ENCODE results near the gene YARS2. TPM values are rescaled to one million over a fixed set of nuclear protein-coding genes. Genes with fewer than 3 reads are reported as not detected.
"Not testable (repeated sequence)": the region's sequence is repeated elsewhere in the genome, so short reads cannot be mapped to it uniquely, and the experiment has no call there.

YARS2 gene
- polyA plus RNA-seq, 1 donor = 22.9 TPM

DNA sequence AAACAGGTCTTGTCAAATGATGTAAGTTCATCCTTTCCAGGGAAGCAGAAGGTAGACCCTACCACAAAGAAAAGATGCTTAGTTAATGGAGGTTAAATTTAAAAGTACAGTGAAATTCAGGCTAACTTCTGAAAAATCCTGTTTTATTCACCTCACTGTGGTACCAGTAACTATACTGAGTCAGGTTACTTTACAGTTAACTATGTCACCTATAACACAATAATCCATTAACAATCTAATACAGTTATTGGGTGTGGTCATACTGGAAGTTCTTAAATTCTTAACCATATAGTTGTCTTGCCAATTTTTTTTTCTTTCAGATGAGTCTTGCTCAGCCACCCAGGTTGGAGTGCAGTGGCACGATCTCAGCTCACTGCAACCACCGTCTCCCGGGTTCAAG is 30.4 kb downstream of the YARS2 start:
- not testable (repeated sequence) for H3K4me1 ChIP-seq (ENCODE audit: control insufficient read depth, insufficient read depth, low read length)

DNA sequence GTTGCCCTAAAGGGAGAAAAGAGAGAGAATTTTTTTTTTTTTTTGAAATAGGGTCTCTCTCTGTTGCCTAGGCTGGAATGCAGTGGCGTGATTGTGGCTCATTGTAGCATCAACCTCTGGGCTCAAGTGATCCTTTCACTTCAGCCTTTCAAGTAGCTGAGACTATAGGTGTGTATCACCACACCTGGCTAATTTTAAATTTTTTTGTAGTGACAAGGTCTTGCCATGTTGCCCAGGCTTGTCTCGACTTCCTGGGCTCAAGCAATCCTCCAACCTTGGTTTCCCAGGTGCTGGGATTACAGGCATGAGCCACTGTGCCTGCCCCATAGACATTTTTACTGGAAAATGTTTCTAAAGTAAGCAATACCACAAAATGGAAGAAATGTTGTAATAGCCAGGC is 36.8 kb downstream of the YARS2 start:
- Histone ChIP-seq H3K4me3 (ENCODE audit: low read length) (no peak overlapping the region), H3K4me1 (ENCODE audit: control insufficient read depth, insufficient read depth, low read length) (no peaks in the 10 kb centered on the region), H3K27ac (ENCODE audit: low read length) (no peak overlapping the region), H3K36me3 (ENCODE audit: control insufficient read depth, insufficient read depth, low read length) (peaks cover 33% of the 10 kb centered on the region), H3K27me3 (ENCODE audit: control insufficient read depth, insufficient read depth, low read length) (no peaks in the 10 kb centered on the region), H3K9me3 (ENCODE audit: control insufficient read depth, low read depth, low read length) (no peaks in the 10 kb centered on the region)
- WGBS (ENCODE audit: insufficient coverage, low lambda C conversion rate) = no CpG with 5 or more reads among the region's 2 CpGs
- no peak for DNase-seq

More for the DNA sequence above, 30.4 kb downstream of the YARS2 start:
- WGBS (ENCODE audit: insufficient coverage, low lambda C conversion rate) = no CpG with 5 or more reads among the region's 3 CpGs
- H3K36me3 ChIP-seq (ENCODE audit: control insufficient read depth, insufficient read depth, low read length) = peaks cover 24% of the 10 kb centered on the region
- not testable (repeated sequence) for H3K4me3 ChIP-seq (ENCODE audit: low read length); H3K27me3 ChIP-seq (ENCODE audit: control insufficient read depth, insufficient read depth, low read length); H3K27ac ChIP-seq (ENCODE audit: low read length); DNase-seq; H3K9me3 ChIP-seq (ENCODE audit: control insufficient read depth, low read depth, low read length)

DNA sequence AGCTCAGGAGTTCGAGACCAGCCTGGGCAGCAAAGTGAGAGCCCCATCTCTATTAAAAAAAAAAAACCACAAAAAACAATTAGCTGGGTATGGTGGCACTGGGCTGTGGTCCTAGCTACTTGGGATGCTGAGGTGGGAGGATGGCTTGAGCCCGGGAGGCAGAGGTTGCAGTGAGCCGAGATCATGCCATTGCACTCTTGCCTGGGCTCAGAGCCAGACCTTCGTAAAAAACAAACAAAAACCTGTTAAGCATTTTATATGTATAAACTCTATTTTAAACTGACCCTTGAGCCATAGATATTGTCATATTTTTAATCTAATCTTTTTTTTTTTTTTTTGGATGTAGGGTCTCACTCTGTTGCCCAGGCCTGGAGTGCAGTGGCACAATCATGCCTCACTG is 40.9 kb downstream of the YARS2 start:
- peaks cover 52% of the 10 kb centered on the region for H3K36me3 ChIP-seq (ENCODE audit: control insufficient read depth, insufficient read depth, low read length)
- H3K4me3 ChIP-seq (ENCODE audit: low read length) = no peak overlapping the region
- no CpG with 5 or more reads among the region's 4 CpGs for WGBS (ENCODE audit: insufficient coverage, low lambda C conversion rate)
- DNase-seq = no peak
- H3K9me3 ChIP-seq (ENCODE audit: control insufficient read depth, low read depth, low read length) = no peaks in the 10 kb centered on the region
- H3K27ac ChIP-seq (ENCODE audit: low read length) = no peak overlapping the region
- H3K27me3 ChIP-seq (ENCODE audit: control insufficient read depth, insufficient read depth, low read length) = no peaks in the 10 kb centered on the region
- no peaks in the 10 kb centered on the region for H3K4me1 ChIP-seq (ENCODE audit: control insufficient read depth, insufficient read depth, low read length)

DNA sequence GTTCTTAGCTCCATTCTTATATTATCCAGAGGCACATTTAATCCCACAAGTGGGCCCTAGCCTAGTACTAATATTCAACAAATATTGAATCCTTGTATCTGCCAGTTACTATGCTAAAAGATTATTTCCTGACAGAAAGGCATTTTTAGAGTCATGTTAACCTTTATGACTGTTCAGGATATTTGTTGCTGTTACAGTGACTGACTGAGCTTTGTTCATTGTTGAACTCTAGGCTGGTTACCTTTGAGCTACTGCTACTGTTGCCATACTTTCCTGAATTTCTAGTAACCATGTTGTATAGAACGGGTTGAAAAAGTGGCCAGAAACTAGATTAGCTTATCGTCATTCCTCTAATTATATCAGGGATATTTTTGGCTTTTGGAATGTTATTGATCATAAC is 46.8 kb downstream of the YARS2 start:
- no peaks in the 10 kb centered on the region for H3K9me3 ChIP-seq (ENCODE audit: control insufficient read depth, low read depth, low read length)
- no peak for DNase-seq
- H3K27ac ChIP-seq (ENCODE audit: low read length) = no peak overlapping the region
- peaks cover 39% of the 10 kb centered on the region for H3K36me3 ChIP-seq (ENCODE audit: control insufficient read depth, insufficient read depth, low read length)
- WGBS (ENCODE audit: insufficient coverage, low lambda C conversion rate) = no CpG with 5 or more reads among the region's 2 CpGs
- no peaks in the 10 kb centered on the region for H3K27me3 ChIP-seq (ENCODE audit: control insufficient read depth, insufficient read depth, low read length)
- H3K4me3 ChIP-seq (ENCODE audit: low read length) = no peak overlapping the region
- H3K4me1 ChIP-seq (ENCODE audit: control insufficient read depth, insufficient read depth, low read length) = no peaks in the 10 kb centered on the region

DNA sequence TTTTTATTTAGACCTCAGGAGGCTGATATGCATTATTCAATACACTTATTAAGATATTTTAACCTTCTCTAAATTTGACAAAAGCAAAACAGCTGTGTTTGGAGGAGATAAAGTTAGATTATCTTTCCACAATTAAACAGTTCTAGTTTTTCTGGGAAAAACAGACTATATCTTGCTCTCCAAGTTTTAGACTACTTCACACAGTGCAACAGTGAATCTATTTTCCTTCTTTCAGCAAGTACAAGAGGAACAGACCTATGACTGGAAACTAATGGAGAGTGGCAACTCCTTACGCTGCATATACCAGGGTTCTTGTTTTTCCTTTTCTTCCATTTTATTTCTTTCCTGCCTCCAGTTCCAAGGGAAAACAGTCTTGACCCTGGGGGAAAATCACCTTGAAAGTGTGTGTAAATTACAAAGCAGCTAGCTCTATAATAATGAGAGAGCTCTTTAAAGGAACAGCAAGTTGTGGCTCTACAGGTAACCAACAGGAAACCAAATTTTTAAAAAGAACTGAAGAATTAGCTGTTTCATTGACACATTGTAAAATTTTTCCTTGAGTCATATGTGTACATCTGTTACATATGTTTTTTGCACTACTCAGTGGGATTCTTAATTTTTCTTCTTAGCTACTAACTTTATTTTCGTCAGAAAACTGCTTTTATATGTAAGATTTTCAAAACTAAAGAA is 49.2 kb downstream of the YARS2 start:
- Histone ChIP-seq H3K9me3 (ENCODE audit: control insufficient read depth, low read depth, low read length) (no peaks in the 10 kb centered on the region), H3K27me3 (ENCODE audit: control insufficient read depth, insufficient read depth, low read length) (no peaks in the 10 kb centered on the region), H3K4me1 (ENCODE audit: control insufficient read depth, insufficient read depth, low read length) (no peaks in the 10 kb centered on the region), H3K36me3 (ENCODE audit: control insufficient read depth, insufficient read depth, low read length) (peaks cover 17% of the 10 kb centered on the region), H3K4me3 (ENCODE audit: low read length) (no peak overlapping the region), H3K27ac (ENCODE audit: low read length) (no peak overlapping the region)
- no peak for DNase-seq
- WGBS (ENCODE audit: insufficient coverage, low lambda C conversion rate) = 92% methylated on average over 1 of the region's 2 CpGs

DNA sequence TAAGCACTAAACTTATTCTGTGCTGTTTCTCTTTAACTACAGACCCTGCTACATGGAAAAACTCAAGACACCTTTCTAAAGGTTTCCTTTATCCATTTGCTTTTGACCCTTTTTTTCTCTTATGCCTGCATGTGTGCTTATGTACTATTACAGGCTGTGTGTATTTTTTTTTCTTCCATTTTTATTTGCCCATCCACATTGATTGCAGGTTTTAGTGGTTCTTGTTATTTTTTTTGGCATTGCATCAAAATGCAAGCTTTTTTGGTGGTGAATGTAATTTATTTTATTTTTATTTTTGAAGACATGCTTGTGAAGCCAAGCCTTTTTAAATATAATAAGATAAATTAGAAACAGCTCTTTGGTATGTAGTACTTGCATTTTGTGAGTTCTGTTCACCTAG is 49.9 kb downstream of the YARS2 start:
- no peak for DNase-seq

DNA sequence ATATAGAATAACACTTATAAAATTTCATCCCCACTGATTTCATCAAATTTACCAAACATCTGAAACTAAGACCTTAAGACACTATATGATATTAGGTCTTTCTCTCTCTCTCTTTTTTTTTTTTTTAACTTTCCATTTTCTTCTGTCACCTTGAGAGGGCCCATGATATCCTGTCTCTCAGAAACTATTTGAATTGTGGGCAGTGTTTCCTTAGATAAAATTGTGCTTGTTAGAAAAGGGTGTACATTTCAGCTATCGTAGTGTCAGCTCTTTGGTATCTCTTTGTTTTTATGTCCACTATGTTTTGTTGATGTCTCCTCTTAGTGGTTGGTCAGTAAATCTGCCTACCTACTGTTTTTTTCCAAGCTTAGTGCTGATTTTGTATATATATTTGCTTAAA is 52.8 kb downstream of the YARS2 start:
- H3K4me3 ChIP-seq (ENCODE audit: low read length) = no peak overlapping the region
- H3K36me3 ChIP-seq (ENCODE audit: control insufficient read depth, insufficient read depth, low read length) = peaks cover 6% of the 10 kb centered on the region
- H3K27ac ChIP-seq (ENCODE audit: low read length) = no peak overlapping the region
- 100% methylated on average over 1 of the region's 1 CpG for WGBS (ENCODE audit: insufficient coverage, low lambda C conversion rate)
- H3K27me3 ChIP-seq (ENCODE audit: control insufficient read depth, insufficient read depth, low read length) = no peaks in the 10 kb centered on the region
- H3K4me1 ChIP-seq (ENCODE audit: control insufficient read depth, insufficient read depth, low read length) = no peaks in the 10 kb centered on the region
- no peaks in the 10 kb centered on the region for H3K9me3 ChIP-seq (ENCODE audit: control insufficient read depth, low read depth, low read length)
- DNase-seq = no peak

More for the DNA sequence above, 49.9 kb downstream of the YARS2 start:
- no peaks in the 10 kb centered on the region for H3K4me1 ChIP-seq (ENCODE audit: control insufficient read depth, insufficient read depth, low read length)
- no peaks in the 10 kb centered on the region for H3K9me3 ChIP-seq (ENCODE audit: control insufficient read depth, low read depth, low read length)
- peaks cover 10% of the 10 kb centered on the region for H3K36me3 ChIP-seq (ENCODE audit: control insufficient read depth, insufficient read depth, low read length)
- H3K27me3 ChIP-seq (ENCODE audit: control insufficient read depth, insufficient read depth, low read length) = no peaks in the 10 kb centered on the region
- H3K4me3 ChIP-seq (ENCODE audit: low read length) = no peak overlapping the region
- H3K27ac ChIP-seq (ENCODE audit: low read length) = no peak overlapping the region

DNA sequence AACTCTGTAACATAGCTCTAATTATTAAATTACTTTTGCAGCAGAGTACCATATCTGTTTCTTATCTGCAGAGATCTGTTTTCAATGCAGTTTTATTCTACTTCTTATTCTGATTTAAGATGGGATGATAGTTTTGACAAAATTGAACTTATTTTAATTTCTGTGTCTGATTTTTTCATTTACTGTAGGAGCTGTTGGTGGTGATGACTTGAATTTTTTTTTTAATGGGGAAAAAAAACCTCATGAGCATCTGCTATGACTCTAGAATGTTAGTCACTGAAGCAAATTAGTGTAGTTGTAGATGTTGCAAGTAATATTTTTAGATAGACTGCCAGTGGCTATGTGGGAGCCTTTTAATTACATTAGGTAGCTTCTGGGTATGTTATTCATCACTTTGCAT is 53.2 kb downstream of the YARS2 start:
- no peaks in the 10 kb centered on the region for H3K9me3 ChIP-seq (ENCODE audit: control insufficient read depth, low read depth, low read length)
- no peaks in the 10 kb centered on the region for H3K4me1 ChIP-seq (ENCODE audit: control insufficient read depth, insufficient read depth, low read length)

DNA sequence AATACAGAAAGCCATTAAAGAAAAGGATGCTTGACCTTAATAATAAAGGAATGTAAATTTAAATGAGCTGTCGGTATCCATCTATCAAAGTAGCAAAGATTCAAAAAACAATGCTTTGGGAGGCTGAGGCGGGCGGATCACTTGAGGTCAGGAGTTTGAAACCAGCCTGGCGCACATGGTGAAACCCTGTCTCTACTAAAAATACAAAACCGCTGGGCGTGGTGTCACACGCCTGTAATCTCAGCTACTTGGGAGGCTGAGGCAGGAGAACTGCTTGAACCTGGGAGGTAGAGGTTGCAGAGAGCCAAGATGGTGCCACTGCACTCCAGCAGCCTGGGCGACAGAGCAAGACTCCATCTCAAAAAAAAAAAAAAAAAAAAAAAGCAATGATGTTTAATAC is 56.3 kb downstream of the YARS2 start:
- not testable (repeated sequence) for H3K4me1 ChIP-seq (ENCODE audit: control insufficient read depth, insufficient read depth, low read length); H3K27ac ChIP-seq (ENCODE audit: low read length); H3K36me3 ChIP-seq (ENCODE audit: control insufficient read depth, insufficient read depth, low read length); DNase-seq; H3K4me3 ChIP-seq (ENCODE audit: low read length); H3K9me3 ChIP-seq (ENCODE audit: control insufficient read depth, low read depth, low read length); H3K27me3 ChIP-seq (ENCODE audit: control insufficient read depth, insufficient read depth, low read length)
- WGBS (ENCODE audit: insufficient coverage, low lambda C conversion rate) = no CpG with 5 or more reads among the region's 8 CpGs

More for the DNA sequence above, 53.2 kb downstream of the YARS2 start:
- Histone ChIP-seq H3K27ac (ENCODE audit: low read length) (no peak overlapping the region), H3K27me3 (ENCODE audit: control insufficient read depth, insufficient read depth, low read length) (no peaks in the 10 kb centered on the region), H3K36me3 (ENCODE audit: control insufficient read depth, insufficient read depth, low read length) (peaks cover 6% of the 10 kb centered on the region), H3K4me3 (ENCODE audit: low read length) (no peak overlapping the region)
- DNase-seq = no peak

DNA sequence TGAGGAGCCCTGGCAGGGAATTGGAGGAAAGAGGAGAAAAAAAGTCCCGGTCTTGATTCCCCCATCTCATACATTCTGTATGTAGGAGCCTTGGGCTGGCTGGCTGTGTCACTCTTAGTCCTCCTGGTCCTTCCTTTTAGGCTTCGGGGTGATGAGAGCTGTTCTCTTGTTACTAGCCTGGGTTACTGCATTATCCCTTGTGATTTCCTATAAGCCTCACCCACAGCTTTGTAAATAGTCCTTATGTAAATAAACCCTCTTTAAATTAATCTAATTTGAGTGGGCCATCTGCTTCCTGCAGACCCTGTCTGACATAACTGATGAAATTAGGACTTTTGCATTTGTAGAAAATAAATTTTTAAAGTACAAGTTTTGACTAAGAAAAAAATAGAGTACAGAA is 57.4 kb downstream of the YARS2 start:
- Histone ChIP-seq H3K9me3 (ENCODE audit: control insufficient read depth, low read depth, low read length) (peaks cover 6% of the 10 kb centered on the region), H3K36me3 (ENCODE audit: control insufficient read depth, insufficient read depth, low read length) (peaks cover 6% of the 10 kb centered on the region), H3K27ac (ENCODE audit: low read length) (no peak overlapping the region), H3K4me3 (ENCODE audit: low read length) (no peak overlapping the region), H3K27me3 (ENCODE audit: control insufficient read depth, insufficient read depth, low read length) (no peaks in the 10 kb centered on the region), H3K4me1 (ENCODE audit: control insufficient read depth, insufficient read depth, low read length) (no peaks in the 10 kb centered on the region)
- 33% methylated on average over 1 of the region's 2 CpGs for WGBS (ENCODE audit: insufficient coverage, low lambda C conversion rate)
- DNase-seq = no peak

DNA sequence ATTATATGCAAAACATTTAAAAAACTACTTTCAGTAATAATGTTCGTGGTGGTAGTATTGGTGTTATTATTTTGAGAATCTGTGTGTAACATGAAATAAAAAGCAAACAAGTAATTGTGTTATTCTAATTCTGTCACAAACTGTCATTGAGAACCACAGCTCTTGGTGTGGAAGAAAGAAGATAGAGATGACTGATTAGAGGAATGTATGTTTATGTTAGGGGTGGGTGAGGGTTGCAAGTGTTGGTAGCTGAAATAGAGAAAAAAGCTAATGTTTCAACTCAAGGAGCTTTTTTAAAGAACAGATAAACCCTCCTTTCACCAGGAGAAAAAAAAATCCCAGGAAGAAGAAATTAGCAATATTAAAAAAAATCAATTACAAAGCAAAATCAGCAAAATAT is 58.3 kb downstream of the YARS2 start:
- no peak for DNase-seq
- peaks cover 6% of the 10 kb centered on the region for H3K9me3 ChIP-seq (ENCODE audit: control insufficient read depth, low read depth, low read length)
- WGBS (ENCODE audit: insufficient coverage, low lambda C conversion rate) = no CpG with 5 or more reads among the region's 1 CpG
- H3K27ac ChIP-seq (ENCODE audit: low read length) = no peak overlapping the region
- no peaks in the 10 kb centered on the region for H3K4me1 ChIP-seq (ENCODE audit: control insufficient read depth, insufficient read depth, low read length)
- H3K4me3 ChIP-seq (ENCODE audit: low read length) = no peak overlapping the region
- no peaks in the 10 kb centered on the region for H3K27me3 ChIP-seq (ENCODE audit: control insufficient read depth, insufficient read depth, low read length)
- peaks cover 6% of the 10 kb centered on the region for H3K36me3 ChIP-seq (ENCODE audit: control insufficient read depth, insufficient read depth, low read length)

Data from large intestine (tissue), 3 donors.